NCI-H2196 treated with DMSO at 0.1 percent for 48 hours (cell line): ENCODE measurements around the gene SLC9A1.
A peak's percentile ranks its signal among the peaks of the same experiment; 100 is the strongest.
"Not testable (repeated sequence)": the region's sequence is repeated elsewhere in the genome, so short reads cannot be mapped to it uniquely, and the experiment has no call there.

ENCODE experiments used
- DNase-seq: peaks from one replicate; lab custom pipeline; 2025; ENCODE audit not compliant: unreplicated experiment; lab: John Stamatoyannopoulos, UW

The SLC9A1 gene

GRCh38 chr1:27135541-27136235 is 19.2 kb downstream of the SLC9A1 start:
- DNase-seq: no peak

GRCh38 chr1:27133991-27134390 is 20.9 kb downstream of the SLC9A1 start:
- no peak for DNase-seq

DNA sequence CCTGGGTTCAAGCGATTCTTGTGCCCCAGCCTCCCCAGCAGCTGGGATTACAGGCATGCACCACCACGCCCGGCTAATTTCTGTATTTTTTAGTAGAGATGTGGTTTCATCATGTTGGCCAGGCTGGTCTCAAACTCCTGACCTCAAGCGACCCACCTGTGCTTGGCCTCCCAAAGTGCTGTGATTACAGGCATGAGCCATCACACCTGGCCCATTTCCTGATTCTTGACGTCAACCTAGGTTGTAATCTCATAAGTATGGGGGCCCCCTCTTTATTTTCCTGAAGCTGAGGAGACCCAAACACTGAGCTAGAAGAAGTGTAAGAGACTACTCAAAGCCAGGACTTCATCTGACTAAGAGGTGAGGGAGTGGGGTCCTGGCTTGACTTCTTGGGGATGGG is 21.8 kb downstream of the SLC9A1 start:
- DNase-seq: no peak

DNA sequence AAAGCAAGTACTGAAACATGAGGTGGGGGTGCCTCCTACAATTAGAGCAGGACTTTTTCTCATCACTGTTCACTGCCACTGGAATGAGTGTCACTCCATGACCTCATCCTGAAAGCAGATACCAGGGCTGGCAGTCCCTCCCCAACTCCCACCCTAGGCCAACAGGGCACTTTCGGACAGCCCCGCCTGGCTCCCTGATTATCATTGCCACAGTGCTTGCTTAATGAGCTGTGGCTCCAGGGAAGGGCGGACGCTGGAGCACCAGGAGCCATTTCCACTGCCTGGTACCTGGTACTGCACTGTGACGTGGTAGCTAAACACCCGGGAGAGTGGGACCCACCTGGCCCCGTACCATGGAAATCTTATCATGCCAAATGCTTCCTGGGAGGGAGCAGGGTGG is 22.3 kb downstream of the SLC9A1 start:
- no peak for DNase-seq

DNA sequence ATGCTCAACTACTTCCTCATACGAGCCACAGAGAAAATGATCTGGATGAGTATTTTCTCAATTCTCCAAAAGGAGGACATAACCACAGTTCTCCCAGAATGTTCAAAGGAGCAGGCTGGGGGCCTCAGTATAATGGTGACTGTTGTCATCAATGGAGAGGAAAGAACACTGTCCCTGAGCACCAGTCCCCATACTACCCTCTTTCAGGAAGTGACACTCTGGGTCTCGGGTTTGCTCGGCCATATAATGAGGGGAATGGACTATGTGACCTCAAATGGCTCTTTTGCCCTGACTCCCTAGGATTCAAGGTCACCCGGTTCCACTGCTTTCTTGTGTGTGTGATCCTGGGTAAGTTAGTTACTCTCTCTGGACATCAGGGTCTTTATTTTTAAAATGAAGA is 22.8 kb downstream of the SLC9A1 start:
- no peak for DNase-seq

DNA sequence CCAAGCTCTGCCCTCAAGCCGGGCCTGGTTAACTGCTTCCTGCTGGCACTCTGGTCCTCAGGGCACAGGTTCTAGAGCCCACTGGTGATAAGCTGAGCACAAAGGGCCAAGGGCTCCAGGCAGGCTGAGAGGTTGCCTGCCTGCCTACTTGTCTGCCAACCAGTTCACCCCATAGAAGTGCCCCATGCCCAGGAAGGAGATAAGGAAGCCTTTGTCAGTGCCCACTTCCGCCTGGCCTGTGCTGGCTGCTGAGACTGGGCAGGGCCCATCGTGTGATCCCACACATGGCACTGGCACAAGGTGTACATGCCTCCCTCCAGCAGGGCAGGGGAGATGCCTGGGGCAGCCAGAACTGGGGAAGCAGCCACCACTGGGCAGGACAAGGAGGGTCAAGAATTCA is 24.1 kb downstream of the SLC9A1 start:
- DNase-seq: no peak

- no peak for DNase-seq
Observed at GRCh38 chr1:27129225-27129624, 25.7 kb downstream of the SLC9A1 start.

DNA sequence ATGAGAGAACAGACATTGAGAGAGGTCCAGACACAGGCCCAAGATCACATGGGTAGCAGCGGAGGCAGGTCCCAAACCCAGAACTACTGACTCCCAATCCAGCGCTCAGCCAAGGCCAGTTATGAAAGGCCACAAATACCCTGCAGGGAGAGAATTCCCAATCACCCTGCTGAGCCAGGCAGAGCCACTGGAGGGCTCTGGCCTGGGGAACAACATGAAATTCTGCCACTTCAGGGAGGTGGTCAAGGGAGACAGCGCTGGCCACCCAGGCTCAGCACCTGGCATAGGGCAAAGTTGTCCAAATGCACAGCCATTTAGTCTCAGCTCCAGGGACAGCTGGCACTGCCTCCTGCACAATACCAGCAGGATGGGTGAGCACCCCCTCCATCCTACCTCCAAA is 27.5 kb downstream of the SLC9A1 start:
- DNase-seq: no peak

DNA sequence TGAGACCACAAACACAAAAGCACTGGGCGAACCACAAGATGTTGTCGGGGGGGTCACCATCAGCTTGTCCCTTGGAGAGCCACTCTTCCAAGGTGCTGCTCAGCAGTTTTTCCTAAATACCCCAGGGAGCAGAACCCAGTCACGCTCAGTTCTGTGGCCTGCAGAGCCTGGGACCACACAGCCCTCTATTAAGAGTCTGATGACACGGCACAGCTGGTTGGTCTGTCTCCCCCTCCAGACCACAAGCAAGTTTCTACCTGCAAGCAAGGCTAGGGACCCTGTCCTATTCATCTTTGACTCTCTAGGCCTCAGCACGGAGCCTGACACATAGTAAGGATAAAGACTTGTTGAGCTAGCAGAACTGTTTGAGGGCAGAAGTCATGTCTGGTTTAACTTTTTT is 28.5 kb downstream of the SLC9A1 start:
- DNase-seq: no peak

- DNase-seq: not testable (repeated sequence)
Observed at GRCh38 chr1:27125125-27125524, 29.8 kb downstream of the SLC9A1 start.

- no peak for DNase-seq
Observed at GRCh38 chr1:27124405-27124804, 30.5 kb downstream of the SLC9A1 start.

DNA sequence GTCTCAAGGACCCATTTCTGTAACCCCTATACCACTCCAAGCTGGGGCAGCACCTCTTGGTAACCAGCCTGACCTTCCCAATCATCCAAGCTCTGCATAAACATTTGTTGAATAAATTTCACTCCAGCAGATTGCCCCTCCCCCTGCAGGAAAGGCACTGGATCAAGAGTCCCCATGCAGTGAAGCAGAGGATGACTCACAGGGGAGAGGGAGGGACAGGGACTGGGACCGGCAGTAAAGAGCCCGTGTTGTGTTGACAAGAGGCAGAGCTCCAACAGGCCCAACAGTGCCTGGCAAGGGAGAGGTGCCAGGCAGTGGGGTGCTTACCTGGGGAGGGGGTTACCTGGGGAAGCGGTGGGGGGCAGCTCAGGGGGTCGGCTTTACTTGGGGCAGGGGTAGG is 32.3 kb downstream of the SLC9A1 start:
- peak; percentile 30 for DNase-seq

GRCh38 chr1:27120854-27121253 is 34.1 kb downstream of the SLC9A1 start:
- DNase-seq: no peak

DNA sequence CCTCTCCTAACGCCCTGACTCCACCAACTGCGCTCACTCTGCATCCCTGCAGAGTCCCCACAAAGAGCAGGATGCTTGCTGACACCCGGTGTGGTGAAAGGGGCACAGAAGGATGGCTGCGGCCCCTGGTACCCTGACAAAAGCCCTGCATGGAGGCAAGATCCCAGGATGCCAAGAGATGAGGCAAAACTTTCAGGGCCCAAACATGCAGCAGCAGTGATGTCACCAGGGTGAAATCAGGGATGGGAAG is 36.6 kb downstream of the SLC9A1 start:
- DNase-seq: no peak

- DNase-seq: no peak
Observed at GRCh38 chr1:27117733-27118439, 37.0 kb downstream of the SLC9A1 start.

DNA sequence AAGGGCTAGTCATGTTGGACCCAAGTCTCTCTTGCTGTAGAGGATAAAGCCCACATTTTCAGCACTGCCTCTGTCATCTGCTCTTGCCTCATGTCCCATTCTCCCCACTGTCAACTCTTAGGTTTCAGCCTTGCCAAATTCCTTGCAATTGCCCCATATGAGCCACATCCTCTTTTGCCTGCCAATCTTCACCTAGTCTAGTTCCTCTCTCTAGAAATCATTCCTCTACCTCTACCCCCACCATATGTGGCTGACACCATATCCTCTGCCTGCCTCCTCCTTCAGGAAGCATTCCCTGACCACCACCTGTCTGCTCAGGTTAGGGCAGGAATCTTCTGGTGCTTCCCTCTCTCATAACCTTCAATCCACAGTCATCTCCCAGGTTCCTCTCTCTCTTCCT is 38.2 kb downstream of the SLC9A1 start:
- DNase-seq: no peak

DNA sequence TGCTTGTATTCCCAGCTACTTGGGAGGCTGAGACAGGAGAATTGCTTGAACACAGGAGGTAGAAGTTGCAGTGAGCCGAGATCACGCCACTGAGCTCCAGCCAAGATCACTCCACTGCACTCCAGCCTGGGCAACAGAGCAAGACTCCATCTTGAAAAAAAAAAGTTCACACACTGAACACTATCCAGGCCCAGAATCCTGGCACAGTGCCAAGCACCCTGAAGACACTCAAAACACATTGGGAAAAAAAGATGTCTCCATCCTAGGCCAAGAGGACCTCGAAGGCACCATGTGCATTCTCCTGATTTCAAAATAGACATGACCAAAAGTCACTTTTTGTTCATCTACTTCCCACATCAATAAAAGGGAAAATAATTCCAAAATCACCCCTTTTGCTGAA is 38.7 kb downstream of the SLC9A1 start:
- DNase-seq: no peak

DNA sequence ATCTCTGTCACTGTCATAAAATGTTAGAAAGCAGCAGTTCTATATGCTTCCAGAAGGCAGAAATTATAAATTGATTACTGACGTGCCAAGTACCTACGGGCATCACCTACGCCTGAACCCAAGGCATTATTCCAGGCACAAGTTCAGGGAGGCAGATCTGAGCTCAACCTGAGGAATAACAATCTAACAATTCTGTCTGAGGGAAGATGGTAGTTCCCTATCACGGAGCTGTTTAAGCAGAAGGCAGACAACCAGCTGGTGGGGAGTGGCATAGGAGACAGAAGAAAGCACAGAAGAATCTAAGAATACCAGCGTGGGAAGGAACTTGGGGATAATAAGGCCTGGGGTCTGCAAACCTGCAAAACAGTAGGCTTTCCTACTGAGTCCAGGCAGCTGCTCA is 40.4 kb downstream of the SLC9A1 start:
- DNase-seq: no peak

GRCh38 chr1:27113861-27114260 is 41.1 kb downstream of the SLC9A1 start:
- no peak for DNase-seq

- peak; percentile 88 for DNase-seq
Observed at GRCh38 chr1:27111626-27112573, 43.0 kb downstream of the SLC9A1 start.

- DNase-seq: no peak
Observed at GRCh38 chr1:27109103-27109822, 45.7 kb downstream of the SLC9A1 start.
